HS-5 (cell line): ENCODE measurements around the gene KCNJ3.

Experiments used
- DNase-seq: peaks from one replicate; pipeline ENCODE4 v3.0.0-alpha.2; 2012; ENCODE audit warnings: low read depth

Gene KCNJ3

GRCh38 chr2:154698296-154698720, at the start of gene KCNJ3:
TSS of gene KCNJ3 (plus strand) at chr2:154698695. CDS start at chr2:154698776, 81 bp downstream.
- no peak for DNase-seq

GRCh38 chr2:154655499-154655898, 43.0 kb upstream of the KCNJ3 start:
- no peak for DNase-seq

DNA sequence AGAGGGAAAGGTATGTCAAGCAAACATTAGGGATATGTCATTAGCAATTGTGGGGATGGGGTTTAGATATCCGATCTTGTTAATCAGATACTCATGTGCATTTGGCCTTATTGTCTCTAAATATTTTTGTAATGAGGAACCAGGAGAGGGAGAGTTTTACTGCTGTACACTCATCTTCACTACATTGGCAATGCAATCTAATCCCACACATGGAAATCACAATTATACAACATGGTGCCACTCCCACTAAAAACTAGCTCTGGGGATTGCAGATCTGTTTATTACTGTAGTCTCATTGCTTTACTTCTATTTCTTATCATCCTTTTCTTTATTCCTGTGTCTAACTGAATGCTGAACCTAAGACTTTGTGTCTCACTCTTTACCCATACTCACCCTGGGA, 39.6 kb upstream of the KCNJ3 start:
- DNase-seq, result no peak

DNA sequence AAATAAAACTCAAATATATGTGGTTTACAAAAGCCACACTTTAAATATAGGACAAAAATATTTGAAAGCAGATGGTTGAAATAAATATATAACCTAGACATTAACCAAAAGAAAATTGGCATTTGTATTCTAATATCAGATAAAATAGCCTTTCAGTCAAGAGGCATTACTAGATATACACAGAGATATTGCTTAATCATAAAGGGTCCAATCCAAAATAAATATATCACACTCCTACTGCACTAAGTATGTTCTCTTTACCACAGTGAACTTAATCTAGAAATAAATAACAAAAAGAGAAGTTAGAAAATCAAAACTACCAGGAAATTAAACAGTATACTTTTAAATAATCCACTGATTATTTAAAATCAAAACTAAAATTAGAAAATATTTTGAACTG, 34.2 kb upstream of the KCNJ3 start:
- no peak for DNase-seq

DNA sequence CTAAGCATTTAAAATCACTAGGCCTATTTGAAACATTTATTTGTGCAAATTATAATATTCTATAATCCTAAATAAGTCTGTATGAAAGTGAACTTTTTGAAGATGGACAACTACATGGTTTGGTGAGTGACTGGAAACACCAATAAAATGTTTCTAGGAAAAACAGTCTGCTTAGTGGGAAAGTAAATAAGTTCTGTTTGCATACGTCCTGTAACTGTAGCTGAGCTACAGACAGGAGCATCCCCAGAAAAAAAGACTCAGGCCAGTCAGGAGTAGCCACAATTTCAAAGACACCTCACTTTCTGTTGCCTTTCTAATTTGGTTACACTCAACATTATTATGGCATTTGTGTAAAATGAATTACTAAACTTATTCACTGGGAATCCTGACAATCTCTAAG, 28.4 kb upstream of the KCNJ3 start:
- DNase-seq, result no peak

DNA sequence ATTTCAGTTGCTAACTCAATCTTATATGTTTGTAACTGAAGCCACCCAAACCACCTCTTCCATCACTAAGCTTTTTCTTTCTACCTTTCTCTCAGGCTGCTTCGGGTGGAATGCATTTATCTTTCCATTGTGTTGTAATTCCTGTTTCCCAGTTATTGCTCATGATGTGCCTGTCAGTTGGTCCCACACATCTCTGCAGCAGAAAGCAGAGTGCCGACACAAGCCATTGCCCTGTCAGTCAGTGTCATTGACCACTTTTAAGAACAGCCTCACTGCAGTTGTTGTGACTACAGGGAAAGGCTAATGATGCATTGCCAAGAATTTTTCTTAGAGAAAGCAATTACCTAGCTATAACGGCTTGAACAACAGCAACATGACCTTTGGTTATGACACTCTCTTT, 24.8 kb upstream of the KCNJ3 start:
- DNase-seq, result no peak

DNA sequence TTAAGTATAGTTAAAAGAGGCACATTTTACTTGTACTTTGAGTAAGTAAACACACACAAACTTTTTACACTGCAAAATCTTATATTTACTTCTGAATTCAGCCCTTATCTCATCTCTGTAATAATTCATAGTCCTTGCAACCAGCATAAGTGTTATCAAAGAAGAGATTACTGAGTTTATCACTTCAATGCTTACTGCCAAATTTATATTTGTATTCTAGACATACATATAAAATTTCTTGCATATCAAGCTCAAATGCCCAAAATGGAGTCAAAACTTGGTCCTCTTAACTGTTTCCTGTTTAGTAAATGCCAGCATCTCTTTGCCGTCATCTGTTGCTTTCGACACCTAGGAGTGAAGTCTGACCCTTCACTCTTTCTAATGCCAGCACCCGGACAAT, 21.1 kb upstream of the KCNJ3 start:
- no peak for DNase-seq

- no peak for DNase-seq
Observed at GRCh38 chr2:154681741-154682140, 16.8 kb upstream of the KCNJ3 start.

GRCh38 chr2:154686162-154686561, 12.3 kb upstream of the KCNJ3 start:
- no peak for DNase-seq

DNA sequence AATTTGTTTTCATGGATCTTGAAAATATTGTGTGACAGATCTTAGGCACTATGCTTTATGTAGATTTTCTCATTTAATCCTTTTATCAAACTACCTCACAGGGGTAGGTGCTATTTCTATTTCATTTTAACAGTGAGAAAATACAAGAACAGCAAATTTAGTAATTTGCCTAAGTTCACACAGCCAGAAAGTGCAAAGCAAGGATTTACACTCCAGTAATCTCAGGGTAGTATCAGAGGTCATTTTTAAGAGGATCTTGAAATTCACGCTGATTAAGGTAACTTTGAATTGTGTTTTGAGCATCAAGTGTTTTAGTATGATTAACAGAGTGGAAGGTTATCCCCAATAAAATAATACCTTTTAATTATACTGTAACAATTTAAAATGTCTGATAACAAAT, 10.1 kb upstream of the KCNJ3 start:
- DNase-seq, result no peak

GRCh38 chr2:154689158-154689557, 9.3 kb upstream of the KCNJ3 start:
- DNase-seq, result no peak

GRCh38 chr2:154692927-154693326, 5.6 kb upstream of the KCNJ3 start:
- DNase-seq, result peak; percentile 4

DNA sequence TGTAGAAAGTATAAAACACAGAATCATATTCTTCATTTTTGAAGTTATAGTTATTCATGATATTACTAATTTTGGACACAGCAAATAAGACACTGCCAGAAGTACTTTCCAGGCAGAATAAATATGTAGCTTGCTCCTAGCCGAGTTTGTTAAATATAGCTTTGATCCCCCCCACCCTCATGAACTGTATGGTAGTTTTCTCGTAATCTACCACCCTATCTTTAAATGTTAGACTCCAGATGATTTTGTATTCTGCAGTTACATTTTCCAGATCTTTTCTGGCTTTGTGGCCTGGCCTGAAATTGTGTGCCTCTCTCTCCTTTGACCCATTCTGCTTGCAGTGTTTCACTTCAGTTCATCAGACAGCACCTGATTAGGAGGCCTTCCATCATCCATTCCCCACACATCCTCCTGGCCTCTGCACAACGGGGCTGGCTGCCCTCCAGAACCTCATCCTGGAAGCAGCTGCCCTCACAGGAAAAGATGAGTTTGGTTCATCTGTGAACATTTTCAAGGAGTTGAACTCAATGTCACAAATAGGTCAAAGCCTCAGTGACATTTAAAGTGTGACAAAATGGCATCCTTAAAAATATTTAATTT, 4.7 kb upstream of the KCNJ3 start:
- DNase-seq, result no peak

DNA sequence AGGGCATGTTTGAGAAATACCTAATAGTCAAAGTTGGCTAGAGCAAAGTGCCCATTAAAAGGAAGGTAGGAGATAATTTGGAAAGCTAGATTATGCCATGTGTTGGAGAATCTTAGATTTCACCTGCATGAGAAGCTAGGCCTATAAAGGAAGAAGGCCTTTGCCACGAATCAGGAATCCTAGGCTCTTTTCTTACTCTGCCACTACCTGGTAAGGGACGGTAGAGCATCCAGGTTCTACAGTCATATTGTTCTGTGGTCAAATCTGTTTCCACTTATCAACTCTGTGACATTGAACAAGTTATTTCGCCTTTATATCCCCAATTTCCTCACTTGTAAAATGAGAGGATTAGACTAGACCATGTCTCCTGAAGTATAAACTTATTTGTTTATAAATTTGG, 3.6 kb upstream of the KCNJ3 start:
- DNase-seq, result no peak

- no peak for DNase-seq
Observed at GRCh38 chr2:154696369-154696768, 2.1 kb upstream of the KCNJ3 start.

DNA sequence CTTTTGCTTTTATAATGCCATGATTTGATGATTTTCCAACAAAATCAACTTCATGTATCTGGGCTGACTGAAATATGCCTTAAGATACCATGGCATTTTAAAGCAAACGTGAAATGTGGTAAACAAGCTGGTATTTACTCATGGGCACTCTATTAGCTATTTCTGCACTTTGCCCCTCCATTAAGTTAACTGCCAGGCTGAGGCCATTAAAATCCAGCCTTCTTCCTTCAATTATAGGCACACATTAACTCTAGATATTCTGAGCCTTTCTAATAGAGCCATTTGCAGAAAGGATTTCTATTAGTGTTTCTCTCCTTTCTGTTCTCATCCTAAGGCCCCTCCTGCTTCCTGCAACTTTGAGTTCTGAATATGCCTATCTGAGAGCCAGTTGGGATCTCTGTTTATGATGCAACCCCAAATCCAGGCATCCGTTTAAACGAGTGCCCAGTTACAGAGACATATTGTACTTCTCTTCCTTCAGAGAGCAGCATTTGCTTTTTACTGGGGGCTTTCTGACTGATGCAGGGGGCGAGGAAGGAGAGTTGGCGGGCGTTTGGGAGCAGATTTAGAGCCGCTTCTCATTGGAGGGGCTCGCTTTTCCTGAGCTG, 1.6 kb upstream of the KCNJ3 start:
- no peak for DNase-seq

DNA sequence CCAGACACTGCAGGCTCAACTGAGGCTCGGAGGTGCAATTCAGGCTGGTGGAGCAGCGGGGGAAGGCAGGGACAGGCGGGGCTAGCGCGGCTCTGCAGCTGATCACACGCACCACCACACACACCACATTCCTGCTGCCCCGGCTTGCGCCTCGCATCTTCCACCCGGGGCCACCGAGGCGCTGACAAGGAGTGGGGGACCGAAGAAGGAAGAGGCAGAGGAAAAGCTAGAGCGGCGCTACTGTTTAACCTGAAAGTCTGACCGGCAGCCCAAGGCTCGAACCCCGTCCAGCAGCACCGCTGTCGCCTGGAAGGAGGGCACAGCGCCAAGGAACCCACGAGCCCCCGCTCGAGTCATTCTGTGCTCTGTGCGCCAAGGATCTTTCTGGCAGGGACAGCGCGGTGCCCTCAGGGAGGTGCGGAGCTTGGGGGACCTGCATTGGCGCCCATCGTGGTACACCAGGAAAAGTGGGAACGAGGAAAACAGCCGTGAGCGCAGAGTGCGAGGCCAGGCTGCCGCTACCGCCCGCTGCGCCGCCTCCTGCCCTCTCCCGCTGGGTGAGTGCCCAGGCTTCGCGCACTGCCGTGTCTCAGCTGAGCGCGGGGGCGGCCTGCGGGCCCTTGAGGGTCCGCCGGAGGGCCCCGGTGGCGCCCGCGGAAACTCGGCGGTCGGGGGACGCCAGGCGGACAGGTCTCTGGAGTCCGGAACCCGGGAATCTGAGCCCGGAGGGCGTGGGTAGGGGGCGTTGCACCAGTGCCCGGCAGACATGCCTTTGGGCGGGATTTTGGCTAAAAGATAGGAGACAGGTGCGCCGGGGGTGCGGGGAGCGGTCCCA, 860 bp upstream of the KCNJ3 start:
- DNase-seq, result no peak

GRCh38 chr2:154698721-154699574, 453 bp downstream of the KCNJ3 start:
- DNase-seq, result no peak

- DNase-seq, result no peak
Observed at GRCh38 chr2:154699575-154699930, 1.1 kb downstream of the KCNJ3 start.

DNA sequence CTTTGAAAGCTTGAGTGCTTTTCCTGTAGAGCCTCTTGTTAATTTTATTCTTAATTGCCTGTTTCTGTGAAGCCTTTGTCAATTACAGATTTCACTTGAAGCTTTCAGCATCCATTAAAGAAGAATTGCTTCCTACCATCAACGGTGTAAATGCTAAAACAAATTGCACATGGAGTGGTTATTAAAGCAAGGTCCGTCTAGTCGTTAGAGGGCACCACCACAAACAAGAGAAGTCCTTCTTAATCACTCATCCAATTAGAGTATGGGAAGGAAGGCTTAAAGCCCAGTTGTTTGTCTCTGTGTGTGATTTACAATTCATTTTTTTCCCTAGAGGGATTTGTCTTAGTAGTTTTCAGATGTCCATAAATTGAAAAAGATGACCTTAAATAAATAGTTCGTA, 1.6 kb downstream of the KCNJ3 start:
- no peak for DNase-seq

DNA sequence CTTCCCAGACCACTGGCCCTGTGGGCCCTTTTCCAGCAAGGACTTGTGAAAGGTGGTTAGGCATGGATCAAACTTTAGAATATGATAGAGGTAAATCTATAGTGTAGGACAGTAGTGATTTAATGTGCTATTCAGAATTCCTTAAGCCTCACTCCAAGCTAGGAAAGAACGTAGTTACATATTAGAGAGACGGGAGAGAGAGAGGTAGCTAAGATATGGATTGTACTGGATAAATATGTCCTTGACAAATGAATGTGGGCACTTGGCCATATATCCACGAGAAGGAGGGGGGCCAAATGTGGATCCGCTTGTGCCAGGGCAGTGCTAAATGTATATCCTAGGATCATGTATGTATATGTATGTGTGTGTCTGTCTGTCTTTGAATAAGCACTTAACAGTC, 6.5 kb downstream of the KCNJ3 start:
- DNase-seq, result no peak

GRCh38 chr2:154706660-154707059, 8.2 kb downstream of the KCNJ3 start:
- no peak for DNase-seq
